Activated CD8-positive, alpha-beta memory T cell treated with anti-CD3 and anti-CD28 coated beads, Interleukin-2, amount 10 ng/mL, durations not matched to agents 7 days and 5 days (primary cell): ENCODE results near the gene SCN1B. TPM values are rescaled to one million over a fixed set of nuclear protein-coding genes. Genes with fewer than 3 reads are reported as not detected.
"Not testable (repeated sequence)": the region's sequence is repeated elsewhere in the genome, so short reads cannot be mapped to it uniquely, and the experiment has no call there.

Source experiments
- ATAC-seq: fragments of 150-1000 bp; cut with Tn5 transposase; one replicate; pipeline ENCODE4 v1.10.0; 2021; ENCODE audit warnings: moderate library complexity
- CTCF ChIA-PET: fragments of 350-600 bp; sonication (Branson Sonifier 250); formaldehyde crosslinking; loops from one replicate; lab custom pipeline; 2021; ENCODE audit warnings: antibody characterized with exemption; lab: Charles Lee
- DNase-seq: peaks from one replicate; pipeline ENCODE4 v3.0.0-alpha.2; 2020
- H3K27ac Mint-ChIP-seq: one replicate; pipeline ENCODE4 v1.8.0; 2021; ENCODE audit warnings: mild to moderate bottlenecking, mixed read lengths
- H3K27me3 Mint-ChIP-seq: one replicate; pipeline ENCODE4 v1.8.0; 2021; ENCODE audit warnings: mixed read lengths
- H3K36me3 Mint-ChIP-seq: one replicate; pipeline ENCODE4 v1.8.0; 2021; ENCODE audit warnings: mild to moderate bottlenecking, mixed read lengths
- H3K4me1 Mint-ChIP-seq: one replicate; pipeline ENCODE4 v1.8.0; 2021; ENCODE audit warnings: mixed read lengths
- H3K4me3 Mint-ChIP-seq: one replicate; pipeline ENCODE4 v1.8.0; 2021; ENCODE audit warnings: mild to moderate bottlenecking, moderate library complexity, mixed read lengths
- H3K9me3 Mint-ChIP-seq: one replicate; pipeline ENCODE4 v1.8.0; 2022; ENCODE audit warnings: low read depth, mixed read lengths
- total RNA-seq, 2 experiments: library from RNA; stranded (reverse); gene quantifications; one replicate each; pipeline ENCODE4 v1.2.3, GENCODE V29; 2021

SCN1B gene
- total RNA-seq, 2 experiments from 2014 or later = 0.26 to 0.37 TPM

DNA sequence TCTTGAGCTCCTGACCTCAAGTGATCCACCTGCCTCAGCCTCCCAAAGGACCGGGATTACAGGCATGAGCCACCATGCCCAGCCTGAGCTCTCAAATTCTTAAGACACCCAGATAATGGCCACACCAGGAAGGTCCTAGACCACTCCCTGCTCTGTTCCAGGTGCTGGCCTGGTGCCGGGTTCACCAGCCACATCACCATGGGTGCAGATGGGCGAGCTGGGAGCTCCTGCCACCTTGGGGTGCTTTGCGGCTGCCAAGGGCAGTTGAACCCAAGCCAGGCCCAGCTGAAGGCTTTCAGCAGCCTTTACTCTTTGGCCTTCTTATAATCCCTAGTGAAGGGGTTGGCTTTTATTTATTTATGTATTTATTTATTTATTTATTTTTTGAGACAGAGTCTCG is 16.2 kb downstream of the SCN1B start:
- H3K27ac Mint-ChIP-seq = no peak overlapping the region
- H3K9me3 Mint-ChIP-seq = no peaks in the 10 kb centered on the region
- no peak overlapping the region for H3K4me3 Mint-ChIP-seq
- DNase-seq (no peak), ATAC-seq (no peak)
- H3K4me1 Mint-ChIP-seq = peaks cover 6% of the 10 kb centered on the region
- CTCF ChIA-PET = interaction anchor here (1.1 to 1.2 kb wide), 2 partner anchors 45 to 74 kb away, joined by 3 read pairs; no protein-coding TSS in a partner anchor
- H3K36me3 Mint-ChIP-seq = no peaks in the 10 kb centered on the region
- no peaks in the 10 kb centered on the region for H3K27me3 Mint-ChIP-seq

DNA sequence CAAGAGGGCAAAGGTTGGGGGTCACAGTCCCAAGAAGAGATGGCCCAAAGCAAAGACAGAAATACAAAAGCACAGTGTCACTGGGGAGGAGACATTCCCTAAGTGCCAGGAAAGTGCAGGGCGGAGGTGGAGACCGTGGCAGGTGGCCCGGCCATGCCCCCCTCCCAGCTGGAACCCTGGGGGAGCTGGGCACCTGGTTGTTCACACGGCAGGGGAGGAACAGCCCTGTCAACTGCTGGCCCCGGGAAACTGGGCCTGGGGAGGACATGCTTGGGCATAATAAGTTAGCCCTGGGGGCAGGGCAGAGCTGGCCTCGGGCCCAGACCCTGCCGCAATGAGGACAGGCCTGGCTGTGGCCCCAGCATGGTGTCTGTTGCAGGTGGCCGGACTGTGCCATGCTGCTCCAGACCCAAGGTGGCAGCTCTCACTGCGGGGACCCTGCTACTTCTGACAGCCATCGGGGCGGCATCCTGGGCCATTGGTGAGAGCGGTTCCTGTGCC is 18.7 kb downstream of the SCN1B start:
- CTCF ChIA-PET = interaction anchor here (0.7 to 1.3 kb wide), 3 partner anchors 18 to 87 kb away, joined by 3 read pairs; no protein-coding TSS in a partner anchor
- no peaks in the 10 kb centered on the region for H3K9me3 Mint-ChIP-seq
- no peaks in the 10 kb centered on the region for H3K36me3 Mint-ChIP-seq
- no peak for DNase-seq
- no peak overlapping the region for H3K4me3 Mint-ChIP-seq
- no peak overlapping the region for H3K27ac Mint-ChIP-seq
- no peaks in the 10 kb centered on the region for H3K27me3 Mint-ChIP-seq
- ATAC-seq = no peak
- peaks cover 6% of the 10 kb centered on the region for H3K4me1 Mint-ChIP-seq

DNA sequence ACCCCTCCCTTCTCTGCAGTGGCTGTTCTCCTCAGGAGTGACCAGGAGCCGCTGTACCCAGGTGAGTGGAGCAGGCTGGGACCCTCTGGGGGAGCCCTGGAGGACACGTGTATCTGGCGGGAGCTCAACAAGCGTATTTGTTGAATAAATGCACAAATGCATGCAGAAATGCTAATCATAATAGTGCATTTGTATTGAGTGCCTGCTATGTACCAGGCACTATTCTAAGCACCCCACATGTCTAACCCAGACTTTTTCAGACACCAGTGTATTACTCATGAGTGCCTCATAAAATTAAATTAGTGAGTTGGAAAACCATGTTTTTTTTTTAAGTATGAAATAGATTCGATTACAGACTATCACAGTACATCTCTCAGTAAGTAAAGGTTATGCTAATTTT is 19.2 kb downstream of the SCN1B start:
- Mint-ChIP-seq H3K4me3 (no peak overlapping the region), H3K4me1 (peaks cover 6% of the 10 kb centered on the region), H3K36me3 (no peaks in the 10 kb centered on the region), H3K27ac (no peak overlapping the region), H3K27me3 (no peaks in the 10 kb centered on the region), H3K9me3 (no peaks in the 10 kb centered on the region)
- CTCF ChIA-PET = interaction anchor here (0.7 to 1.3 kb wide), 2 partner anchors 23 to 87 kb away, joined by 3 read pairs; no protein-coding TSS in a partner anchor
- DNase-seq = no peak
- no peak for ATAC-seq

DNA sequence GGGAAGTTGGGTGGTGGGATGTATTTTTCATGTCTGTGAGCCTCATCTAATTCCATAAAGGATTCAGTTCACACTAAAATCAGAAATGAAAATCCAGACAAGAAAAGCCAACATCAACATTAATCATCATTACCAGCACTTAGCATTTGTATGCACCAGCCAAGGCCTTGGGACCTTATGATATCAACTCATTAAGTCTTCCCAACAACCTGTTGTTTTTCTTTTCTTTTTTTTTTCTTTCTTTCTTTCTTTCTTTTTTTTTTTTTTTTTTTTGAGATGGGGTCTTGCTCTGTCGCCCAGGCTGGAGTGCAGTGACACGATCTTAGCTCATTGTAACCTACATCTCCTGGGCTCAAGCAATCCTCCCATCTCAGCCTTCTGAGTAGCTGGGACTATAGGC is 20.4 kb downstream of the SCN1B start:
- H3K27ac Mint-ChIP-seq, H3K4me1 Mint-ChIP-seq, H3K9me3 Mint-ChIP-seq, DNase-seq, H3K4me3 Mint-ChIP-seq, H3K27me3 Mint-ChIP-seq, ATAC-seq, H3K36me3 Mint-ChIP-seq: not testable (repeated sequence)
- CTCF ChIA-PET = interaction anchor here (1.2 kb wide), 1 partner anchor 91 kb away, joined by 4 read pairs; no protein-coding TSS in a partner anchor

DNA sequence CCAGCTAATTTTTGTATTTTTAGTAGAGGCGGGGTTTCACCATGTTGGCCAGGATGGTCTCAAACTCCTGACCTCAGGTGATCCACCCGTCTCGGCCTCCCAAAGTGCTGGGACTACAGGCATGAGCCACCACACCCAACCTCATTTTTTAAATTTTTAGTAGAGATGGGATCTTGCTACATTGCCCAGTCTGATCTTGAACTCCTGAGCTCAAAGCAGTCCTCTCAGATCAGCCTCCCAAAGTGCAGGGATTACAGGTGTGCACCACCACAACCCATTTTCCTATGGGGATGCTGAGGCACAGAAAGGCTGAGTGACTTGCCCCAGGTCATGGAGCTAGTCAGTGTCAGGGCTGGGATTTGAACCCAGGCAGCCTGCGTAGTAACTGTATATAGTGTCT is 21.0 kb downstream of the SCN1B start:
- H3K27me3 Mint-ChIP-seq, H3K36me3 Mint-ChIP-seq, H3K9me3 Mint-ChIP-seq, DNase-seq, H3K27ac Mint-ChIP-seq, H3K4me1 Mint-ChIP-seq, H3K4me3 Mint-ChIP-seq, CTCF ChIA-PET, ATAC-seq: not testable (repeated sequence)

DNA sequence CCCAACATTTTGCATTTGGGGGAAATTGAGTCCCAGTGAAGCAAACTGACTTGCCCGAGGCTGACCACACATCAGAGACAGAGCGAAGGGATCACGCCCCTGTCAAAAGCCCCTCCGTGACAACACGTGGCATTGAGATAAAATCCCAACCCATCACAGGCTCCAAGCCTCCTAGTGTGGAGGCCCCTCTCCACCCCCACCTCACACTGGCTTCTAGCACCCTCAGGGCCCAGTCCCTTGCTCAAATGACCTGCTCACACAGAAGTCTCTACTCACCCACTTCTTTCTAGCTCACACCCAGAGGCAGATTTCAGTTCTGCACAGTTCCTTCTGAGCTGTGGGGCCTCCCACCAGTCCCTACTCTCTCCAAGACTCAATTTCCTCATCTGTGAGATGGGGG is 21.5 kb downstream of the SCN1B start:
- Mint-ChIP-seq H3K4me1 (no peaks in the 10 kb centered on the region), H3K36me3 (no peaks in the 10 kb centered on the region), H3K27ac (no peak overlapping the region), H3K4me3 (no peak overlapping the region), H3K9me3 (no peaks in the 10 kb centered on the region), H3K27me3 (peaks cover 6% of the 10 kb centered on the region)
- CTCF ChIA-PET = no interaction called here
- DNase-seq (no peak), ATAC-seq (no peak)

DNA sequence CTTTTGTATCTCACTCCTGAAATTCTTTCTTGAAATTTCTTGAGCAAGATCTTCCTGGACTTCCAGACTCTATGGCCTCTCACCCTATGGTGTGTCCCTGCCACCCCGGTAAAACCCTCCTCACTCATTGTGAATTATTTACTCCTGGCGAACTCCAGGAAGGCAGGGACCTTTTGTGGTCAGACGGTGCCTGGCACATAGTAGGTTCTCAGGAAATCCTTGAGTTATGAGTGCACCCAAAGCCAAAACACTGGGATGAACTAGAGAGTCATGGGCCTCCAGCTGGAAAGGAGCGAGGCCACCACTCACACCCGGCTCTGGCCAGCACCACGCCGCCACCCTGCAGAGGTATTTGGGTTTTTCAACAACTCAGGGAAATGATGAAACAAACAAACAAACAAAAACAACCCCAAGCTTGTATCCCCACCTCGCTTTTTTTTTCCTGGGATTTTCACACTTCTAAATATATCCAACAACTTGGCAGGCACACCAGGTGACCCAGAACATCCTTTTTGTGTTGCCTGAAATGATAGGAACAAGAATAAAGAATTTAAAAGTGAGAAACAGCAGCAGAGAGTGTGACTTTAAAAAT is 22.4 kb downstream of the SCN1B start:
- ATAC-seq (no peak), DNase-seq (no peak)
- H3K4me1 Mint-ChIP-seq = no peaks in the 10 kb centered on the region
- no peaks in the 10 kb centered on the region for H3K9me3 Mint-ChIP-seq
- H3K36me3 Mint-ChIP-seq = no peaks in the 10 kb centered on the region
- H3K27ac Mint-ChIP-seq = no peak overlapping the region
- H3K27me3 Mint-ChIP-seq = peaks cover 8% of the 10 kb centered on the region
- CTCF ChIA-PET = interaction anchor here (1.1 kb wide), 1 partner anchor 9 kb away, joined by 8 read pairs; no protein-coding TSS in a partner anchor
- H3K4me3 Mint-ChIP-seq = no peak overlapping the region

DNA sequence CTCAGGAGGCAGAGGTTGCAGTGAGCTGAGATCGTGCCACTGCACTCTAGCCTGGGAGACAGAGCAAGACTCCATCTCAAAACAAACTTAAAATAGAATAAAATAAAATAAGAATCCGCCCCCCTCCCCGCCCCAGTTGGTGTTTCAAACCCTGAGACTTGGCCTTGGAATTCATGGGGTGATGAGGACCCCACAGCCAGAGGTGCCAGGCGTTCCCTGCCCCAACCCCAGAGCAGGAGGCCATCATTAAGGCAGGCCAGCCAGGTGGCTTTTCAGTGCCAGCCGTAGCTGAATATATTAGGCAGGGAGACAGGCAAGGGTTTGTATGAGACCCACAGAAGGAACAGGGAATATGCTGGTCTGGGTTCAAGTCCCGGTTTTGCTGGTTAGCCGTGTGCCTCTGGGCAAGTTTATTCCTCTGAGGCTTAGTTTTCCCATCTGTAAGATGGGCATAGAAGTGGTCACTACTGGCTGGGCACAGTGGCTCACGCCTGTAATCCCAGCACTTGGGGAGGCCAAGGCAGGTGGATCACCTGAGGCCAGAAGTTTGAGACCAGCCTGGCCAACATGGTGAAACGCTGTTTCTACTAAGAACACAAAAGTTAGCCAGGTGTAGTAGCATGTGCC is 23.5 kb downstream of the SCN1B start:
- peaks cover 8% of the 10 kb centered on the region for H3K27me3 Mint-ChIP-seq
- no peaks in the 10 kb centered on the region for H3K9me3 Mint-ChIP-seq
- ATAC-seq (no peak), DNase-seq (no peak)
- H3K27ac Mint-ChIP-seq = no peak overlapping the region
- CTCF ChIA-PET = interaction anchor here (1.1 to 2.4 kb wide), 2 partner anchors 10 to 13 kb away, joined by 8 to 11 read pairs; no protein-coding TSS in a partner anchor
- H3K36me3 Mint-ChIP-seq = no peaks in the 10 kb centered on the region
- no peak overlapping the region for H3K4me3 Mint-ChIP-seq
- H3K4me1 Mint-ChIP-seq = no peaks in the 10 kb centered on the region

DNA sequence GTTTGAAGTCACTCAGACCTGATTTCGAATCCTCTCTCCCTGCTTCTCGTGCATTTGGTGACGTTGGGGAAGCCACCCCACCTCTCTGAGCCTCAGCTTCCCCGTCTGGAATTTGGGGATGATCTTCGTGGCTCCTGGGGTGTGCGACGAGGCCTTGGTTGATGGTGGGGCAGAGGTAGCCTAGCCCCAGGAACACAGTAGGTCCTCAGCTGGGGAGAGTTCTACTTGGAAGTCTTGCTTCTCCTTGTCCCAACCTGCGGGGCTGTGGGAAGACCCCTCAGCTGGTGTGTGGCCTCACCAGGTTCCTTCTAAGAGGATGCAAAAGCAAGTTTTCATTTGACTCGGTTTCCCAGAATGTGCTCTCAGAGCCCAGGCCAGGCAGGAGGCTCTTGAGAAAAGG is 24.4 kb downstream of the SCN1B start:
- no peak for ATAC-seq
- Mint-ChIP-seq H3K4me1 (no peaks in the 10 kb centered on the region), H3K4me3 (no peak overlapping the region), H3K9me3 (no peaks in the 10 kb centered on the region), H3K36me3 (no peaks in the 10 kb centered on the region), H3K27me3 (peaks cover 8% of the 10 kb centered on the region), H3K27ac (no peak overlapping the region)
- CTCF ChIA-PET = interaction anchor here (0.8 to 2.5 kb wide), 5 partner anchors 11 to 82 kb away, joined by 3 to 18 read pairs (median 6); partner anchors contain the start of gene FXYD3
- no peak for DNase-seq

DNA sequence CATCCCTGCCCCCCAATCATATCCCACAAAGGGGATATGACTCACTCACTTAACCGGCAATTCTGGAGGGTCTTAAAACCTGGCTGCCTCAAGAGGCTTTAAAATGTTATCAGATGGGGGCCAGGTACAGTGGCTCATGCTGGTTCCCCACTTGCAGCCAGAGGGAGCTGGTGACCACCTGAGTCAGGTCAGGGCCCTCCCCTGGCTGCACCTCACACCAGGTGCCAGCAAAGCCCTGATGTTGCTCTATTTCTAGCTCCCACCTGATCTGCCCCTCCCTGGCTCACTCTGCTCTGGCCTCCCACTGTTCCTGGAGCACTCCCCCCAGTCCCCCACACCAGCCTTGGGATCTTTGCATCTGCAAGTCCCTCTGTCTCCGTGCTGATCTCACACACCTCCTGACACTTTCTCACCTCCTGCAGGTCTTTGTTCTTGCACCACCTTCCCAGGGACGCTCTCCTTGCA is 25.5 kb downstream of the SCN1B start:
- peaks cover 8% of the 10 kb centered on the region for H3K27me3 Mint-ChIP-seq
- ATAC-seq (no peak), DNase-seq (no peak)
- H3K4me1 Mint-ChIP-seq = no peaks in the 10 kb centered on the region
- CTCF ChIA-PET = interaction anchor here (1.0 to 2.5 kb wide), 7 partner anchors 9 to 86 kb away, joined by 3 to 18 read pairs (median 3); no protein-coding TSS in a partner anchor
- H3K9me3 Mint-ChIP-seq = no peaks in the 10 kb centered on the region
- H3K36me3 Mint-ChIP-seq = no peaks in the 10 kb centered on the region
- no peak overlapping the region for H3K27ac Mint-ChIP-seq
- no peak overlapping the region for H3K4me3 Mint-ChIP-seq

DNA sequence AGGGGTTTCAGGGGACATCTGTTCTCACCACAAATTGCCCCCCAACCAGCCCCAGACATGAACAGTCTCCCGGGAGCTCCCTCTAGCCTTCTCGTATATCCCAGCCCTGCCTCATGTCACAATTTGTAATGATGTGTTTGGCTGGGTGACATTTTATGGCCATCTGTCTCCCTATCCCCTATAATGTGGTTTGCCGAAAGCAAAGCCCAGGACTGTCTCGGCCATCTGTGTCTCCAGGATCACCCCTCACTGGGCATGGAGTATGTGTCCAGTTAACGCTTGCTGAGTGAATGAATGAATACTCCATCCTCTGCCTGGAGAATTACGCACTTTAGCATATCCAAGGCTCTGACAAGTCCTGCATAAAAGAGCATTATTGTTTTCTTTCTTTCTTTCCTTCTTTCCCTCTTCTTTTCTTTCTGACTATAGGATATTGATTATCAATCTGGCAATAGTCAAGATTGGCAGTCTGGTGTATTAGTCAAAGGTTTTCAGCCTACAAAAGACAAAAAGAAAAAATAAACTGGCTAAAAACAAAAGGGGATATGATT is 26.3 kb downstream of the SCN1B start:
- Mint-ChIP-seq H3K4me1 (no peaks in the 10 kb centered on the region), H3K4me3 (no peak overlapping the region), H3K36me3 (no peaks in the 10 kb centered on the region), H3K27me3 (peaks cover 8% of the 10 kb centered on the region), H3K27ac (no peak overlapping the region), H3K9me3 (no peaks in the 10 kb centered on the region)
- DNase-seq = no peak
- CTCF ChIA-PET = interaction anchor here (1.1 to 2.5 kb wide), 3 partner anchors 8 to 58 kb away, joined by 3 to 18 read pairs (median 3); no protein-coding TSS in a partner anchor
- ATAC-seq = no peak

DNA sequence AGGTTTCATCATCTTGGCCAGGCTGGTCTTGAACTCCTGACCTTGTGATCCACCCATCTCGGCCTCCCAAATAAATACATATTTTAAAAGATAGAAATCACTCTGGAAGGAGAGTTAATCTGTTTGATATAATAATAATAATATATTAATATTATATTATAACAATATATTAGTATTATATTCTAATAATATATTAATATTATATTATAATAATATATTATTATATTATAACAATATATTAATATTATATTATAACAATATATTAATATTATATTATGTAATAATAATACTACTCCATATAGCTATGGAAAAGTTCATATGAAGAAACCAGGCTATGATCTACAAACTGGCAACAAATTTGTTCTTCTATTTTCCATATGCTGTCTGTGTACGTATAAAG is 28.1 kb downstream of the SCN1B start:
- Mint-ChIP-seq H3K9me3 (no peaks in the 10 kb centered on the region), H3K4me1 (no peaks in the 10 kb centered on the region), H3K4me3 (no peak overlapping the region), H3K36me3 (no peaks in the 10 kb centered on the region), H3K27ac (no peak overlapping the region), H3K27me3 (peaks cover 10% of the 10 kb centered on the region)
- CTCF ChIA-PET = interaction anchor here (0.5 to 1.6 kb wide), 5 partner anchors 9 to 1272 kb away, joined by 3 to 6 read pairs (median 4); no protein-coding TSS in a partner anchor
- no peak for DNase-seq
- ATAC-seq = no peak
